NT2/D1 (cell line): ENCODE measurements around the gene TMEM205.
"Not testable (repeated sequence)": the region's sequence is repeated elsewhere in the genome, so short reads cannot be mapped to it uniquely, and the experiment has no call there.

ENCODE experiments used
- SUZ12 ChIP-seq: IDR thresholded peaks from 2 replicates; pipeline ENCODE4 v1.6.1; 2011; ENCODE audit not compliant: insufficient read length, insufficient read depth; ENCODE audit errors: extremely low read depth
- YY1 ChIP-seq: IDR thresholded peaks from 2 replicates; pipeline ENCODE4 v1.6.1; 2011; ENCODE audit not compliant: insufficient read length, insufficient read depth
- ZNF274 ChIP-seq: IDR thresholded peaks from 2 replicates; pipeline ENCODE4 v1.6.1; 2011; ENCODE audit warnings: mild to moderate bottlenecking, low read depth, low read length

- not testable (repeated sequence) for TF ChIP-seq ZNF274, YY1, SUZ12
These were observed 8.0 kb upstream of the TMEM205 start for GRCh38 chr19:11354102-11354501.
